ENCODE measurements around the gene CD99. TPM values are rescaled to one million over a fixed set of nuclear protein-coding genes. Genes with fewer than 3 reads are reported as not detected.
A peak's percentile ranks its signal among the peaks of the same experiment; 100 is the strongest.

The CD99 gene
- total and polyA plus RNA-seq, 2 experiments from 2014 or later: 329 to 565 TPM

- H3K27ac ChIP-seq: peak overlapping the region; percentile 78
- DNase-seq (ENCODE audit: low spot score): no peak
- no peaks in the 10 kb centered on the region for H4K20me1 ChIP-seq (ENCODE audit: insufficient read depth, poor library complexity, severe bottlenecking)
- no peaks in the 10 kb centered on the region for H3K9me2 ChIP-seq (replicated peaks; ENCODE audit: insufficient read depth)
- H3K4me3 ChIP-seq: no peak overlapping the region
- no peaks in the 10 kb centered on the region for H3K36me3 ChIP-seq (replicated peaks; ENCODE audit: insufficient read depth, low read depth)
- peak overlapping the region; percentile 66 for H3K4me2 ChIP-seq
- 40% methylated on average over 1 of the region's 1 CpG for WGBS (ENCODE audit: low lambda C conversion rate, missing lambda C conversion rate)
- no peaks in the 10 kb centered on the region for H3K9me3 ChIP-seq (ENCODE audit: low read depth)
- peaks cover 11% of the 10 kb centered on the region for H3K4me1 ChIP-seq (ENCODE audit: insufficient read depth)
- no peak for TF ChIP-seq EZH2phosphoT487 (IDR thresholded peaks at IDR 0.05; ENCODE audit: low read depth, severe bottlenecking, unreplicated experiment)
- no peak for TF ChIP-seq EZH2 (IDR thresholded peaks at IDR 0.05; ENCODE audit: borderline replicate concordance)
- TF ChIP-seq CTCF (IDR thresholded peaks at IDR 0.05; ENCODE audit: poor library complexity): no peak
- H3K79me2 ChIP-seq: no peaks in the 10 kb centered on the region
- peak overlapping the region; percentile 24 for H2AFZ ChIP-seq
- no peaks in the 10 kb centered on the region for H3K27me3 ChIP-seq
These were observed 90.1 kb downstream of the CD99 start for GRCh38 chrX:2781226-2781571.

GRCh38 chrX:2781698-2782097, 90.6 kb downstream of the CD99 start:
- TF ChIP-seq EZH2 (IDR thresholded peaks at IDR 0.05; ENCODE audit: borderline replicate concordance): no peak
- no peak for TF ChIP-seq EZH2phosphoT487 (IDR thresholded peaks at IDR 0.05; ENCODE audit: low read depth, severe bottlenecking, unreplicated experiment)
- no peak for TF ChIP-seq CTCF (IDR thresholded peaks at IDR 0.05; ENCODE audit: poor library complexity)
- H3K79me2 ChIP-seq: no peaks in the 10 kb centered on the region
- no peaks in the 10 kb centered on the region for H3K27me3 ChIP-seq
- WGBS (ENCODE audit: low lambda C conversion rate, missing lambda C conversion rate): 7% methylated on average over 6 of the region's 6 CpGs
- H3K4me2 ChIP-seq: peak overlapping the region; percentile 66
- H3K4me3 ChIP-seq: no peak overlapping the region
- peak overlapping the region; percentile 24 for H2AFZ ChIP-seq
- H3K9me2 ChIP-seq (replicated peaks; ENCODE audit: insufficient read depth): no peaks in the 10 kb centered on the region
- no peaks in the 10 kb centered on the region for H4K20me1 ChIP-seq (ENCODE audit: insufficient read depth, poor library complexity, severe bottlenecking)
- no peak for DNase-seq (ENCODE audit: low spot score)
- H3K27ac ChIP-seq: peak overlapping the region; percentile 78
- peaks cover 11% of the 10 kb centered on the region for H3K4me1 ChIP-seq (ENCODE audit: insufficient read depth)
- H3K36me3 ChIP-seq (replicated peaks; ENCODE audit: insufficient read depth, low read depth): no peaks in the 10 kb centered on the region
- H3K9me3 ChIP-seq (ENCODE audit: low read depth): no peaks in the 10 kb centered on the region

- no peaks in the 10 kb centered on the region for H3K9me3 ChIP-seq (ENCODE audit: low read depth)
- H3K9me2 ChIP-seq (replicated peaks; ENCODE audit: insufficient read depth): no peaks in the 10 kb centered on the region
- H3K36me3 ChIP-seq (replicated peaks; ENCODE audit: insufficient read depth, low read depth): no peaks in the 10 kb centered on the region
- TF ChIP-seq CTCF (IDR thresholded peaks at IDR 0.05; ENCODE audit: poor library complexity) (no peak), EZH2 (IDR thresholded peaks at IDR 0.05; ENCODE audit: borderline replicate concordance) (no peak), EZH2phosphoT487 (IDR thresholded peaks at IDR 0.05; ENCODE audit: low read depth, severe bottlenecking, unreplicated experiment) (no peak)
- peak overlapping the region; percentile 78 for H3K27ac ChIP-seq
- DNase-seq (ENCODE audit: low spot score): no peak
- no peaks in the 10 kb centered on the region for H3K27me3 ChIP-seq
- no peak overlapping the region for H3K4me3 ChIP-seq
- H4K20me1 ChIP-seq (ENCODE audit: insufficient read depth, poor library complexity, severe bottlenecking): no peaks in the 10 kb centered on the region
- H3K4me2 ChIP-seq: peak overlapping the region; percentile 66
- WGBS (ENCODE audit: low lambda C conversion rate, missing lambda C conversion rate): 42% methylated on average over 4 of the region's 4 CpGs
- H3K4me1 ChIP-seq (ENCODE audit: insufficient read depth): peaks cover 11% of the 10 kb centered on the region
- H2AFZ ChIP-seq: peak overlapping the region; percentile 24
- H3K79me2 ChIP-seq: no peaks in the 10 kb centered on the region
These were observed 91.1 kb downstream of the CD99 start for GRCh38 chrX:2782171-2782570.

GRCh38 chrX:2782778-2783177, 91.7 kb downstream of the CD99 start:
- no peak overlapping the region for H2AFZ ChIP-seq
- H3K9me3 ChIP-seq (ENCODE audit: low read depth): no peaks in the 10 kb centered on the region
- H3K27ac ChIP-seq: no peak overlapping the region
- DNase-seq (ENCODE audit: low spot score): no peak
- no peaks in the 10 kb centered on the region for H4K20me1 ChIP-seq (ENCODE audit: insufficient read depth, poor library complexity, severe bottlenecking)
- peak overlapping the region; percentile 66 for H3K4me2 ChIP-seq
- H3K27me3 ChIP-seq: no peaks in the 10 kb centered on the region
- TF ChIP-seq EZH2 (IDR thresholded peaks at IDR 0.05; ENCODE audit: borderline replicate concordance) (no peak), CTCF (IDR thresholded peaks at IDR 0.05; ENCODE audit: poor library complexity) (no peak), EZH2phosphoT487 (IDR thresholded peaks at IDR 0.05; ENCODE audit: low read depth, severe bottlenecking, unreplicated experiment) (no peak)
- H3K9me2 ChIP-seq (replicated peaks; ENCODE audit: insufficient read depth): no peaks in the 10 kb centered on the region
- 57% methylated on average over 4 of the region's 4 CpGs for WGBS (ENCODE audit: low lambda C conversion rate, missing lambda C conversion rate)
- H3K79me2 ChIP-seq: no peaks in the 10 kb centered on the region
- H3K4me3 ChIP-seq: no peak overlapping the region
- peaks cover 11% of the 10 kb centered on the region for H3K4me1 ChIP-seq (ENCODE audit: insufficient read depth)
- no peaks in the 10 kb centered on the region for H3K36me3 ChIP-seq (replicated peaks; ENCODE audit: insufficient read depth, low read depth)
